Muscle layer of colon (tissue), 2 donors: Measurements from ENCODE around the gene EIF4G2.

Experiments used
- H3K27ac ChIP-seq: one replicate; pipeline ENCODE4 v1.7.0; 2013; ENCODE audit warnings: low read depth, mild to moderate bottlenecking, low read length, moderate library complexity
- H3K27me3 ChIP-seq, 2 donors: one replicate each; pipeline ENCODE4 v1.7.0; 2013; ENCODE audit warnings: low read length in 2 of 2, mild to moderate bottlenecking in 2 of 2; ENCODE audit not compliant: insufficient read depth in 2 of 2, control insufficient read depth in 1 of 2
- H3K36me3 ChIP-seq: one replicate; pipeline ENCODE4 v1.7.0; 2013; ENCODE audit warnings: mild to moderate bottlenecking, low read length; ENCODE audit not compliant: insufficient read depth
- H3K4me1 ChIP-seq: one replicate; pipeline ENCODE4 v1.7.0; 2013; ENCODE audit warnings: mild to moderate bottlenecking, low read length; ENCODE audit not compliant: insufficient read depth
- H3K4me3 ChIP-seq, 2 donors: one replicate each; pipeline ENCODE4 v1.7.0; 2013; ENCODE audit warnings: low read length in 2 of 2, low read depth in 1 of 2, mild to moderate bottlenecking in 1 of 2, moderate library complexity in 1 of 2
- H3K9ac ChIP-seq: one replicate; pipeline ENCODE4 v1.7.0; 2013; ENCODE audit warnings: low read length
- H3K9me3 ChIP-seq: one replicate; pipeline ENCODE4 v1.7.0; 2013; ENCODE audit warnings: mild to moderate bottlenecking, low read length
- donor health status: abdominal sarcoma.
- donor health status: Adenocarcinoma of cecum.

EIF4G2 gene

DNA sequence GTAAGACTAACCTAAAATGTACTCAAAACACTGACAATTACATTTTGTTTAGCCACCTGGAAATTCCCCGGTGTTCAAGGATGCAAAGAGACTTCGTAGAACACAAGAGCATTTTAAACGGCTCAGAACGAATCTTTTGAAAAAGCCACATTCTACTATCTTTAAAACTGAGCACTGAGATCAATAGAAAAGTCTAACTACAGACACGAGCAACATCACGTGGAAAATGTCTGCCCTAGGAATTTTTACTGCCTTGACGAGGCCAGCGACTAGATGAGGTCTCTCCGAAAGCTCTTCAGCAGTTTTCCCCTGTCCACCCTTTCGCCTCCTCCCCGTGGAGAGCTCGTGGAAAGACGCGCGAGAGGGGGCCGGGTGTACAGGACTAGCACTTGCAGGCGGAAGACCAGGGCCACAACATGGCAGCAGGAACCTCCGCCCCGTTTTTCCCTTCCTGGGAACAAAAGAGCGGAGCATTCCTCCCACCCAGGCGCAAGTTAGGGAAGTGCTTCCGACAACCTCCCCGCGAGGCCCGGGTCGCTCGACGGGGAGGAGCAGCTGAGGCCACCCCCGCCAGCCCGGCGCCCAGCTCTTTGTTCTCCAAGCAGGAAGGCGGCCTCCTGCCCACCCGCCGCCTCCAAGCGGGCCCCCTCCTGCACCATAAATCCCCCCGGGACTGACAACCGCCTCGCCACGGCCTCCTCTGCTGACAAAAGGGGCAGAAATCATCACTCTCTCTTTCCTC is 1.1 kb downstream of the EIF4G2 start:
- Histone ChIP-seq H3K9ac (peak overlapping the region; percentile 63), H3K36me3 (peaks cover 45% of the 10 kb centered on the region), H3K4me3 (peak overlapping the region; percentile 86 to 93), H3K4me1 (peaks cover 48% of the 10 kb centered on the region), H3K27ac (peak overlapping the region; percentile 100), H3K9me3 (no peaks in the 10 kb centered on the region), H3K27me3 (no peaks in the 10 kb centered on the region)

DNA sequence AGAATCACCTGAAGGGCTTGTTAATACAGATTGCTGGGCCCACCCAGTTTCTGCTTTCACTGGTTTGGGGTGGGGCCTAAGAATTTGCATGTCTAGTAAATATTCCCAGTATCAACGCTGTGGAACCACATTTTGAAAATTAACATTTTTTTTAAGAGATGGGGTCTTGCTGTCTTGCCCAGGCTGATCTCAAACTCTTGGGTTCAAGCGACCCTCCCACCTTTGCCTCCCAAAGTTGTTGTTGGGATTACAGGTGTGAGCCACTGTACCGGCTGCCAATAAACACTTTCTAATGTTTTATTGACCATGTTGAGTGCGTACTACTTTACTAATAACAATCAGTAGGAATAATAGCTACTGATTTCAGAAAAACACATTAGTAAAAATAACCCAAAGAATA is 2.5 kb downstream of the EIF4G2 start:
- Histone ChIP-seq H3K4me3 (peak overlapping the region in 1 of 2 donors; percentile 93), H3K9ac (peak overlapping the region; percentile 23), H3K36me3 (peaks cover 59% of the 10 kb centered on the region), H3K9me3 (no peaks in the 10 kb centered on the region), H3K27ac (no peak overlapping the region), H3K4me1 (peaks cover 56% of the 10 kb centered on the region), H3K27me3 (no peaks in the 10 kb centered on the region)

GRCh38 chr11:10805741-10806140 is 3.0 kb downstream of the EIF4G2 start:
- H3K27ac ChIP-seq = no peak overlapping the region
- no peak overlapping the region for H3K4me3 ChIP-seq
- H3K27me3 ChIP-seq = no peaks in the 10 kb centered on the region
- peaks cover 64% of the 10 kb centered on the region for H3K36me3 ChIP-seq
- H3K9ac ChIP-seq = peak overlapping the region; percentile 23
- H3K9me3 ChIP-seq = no peaks in the 10 kb centered on the region
- H3K4me1 ChIP-seq = peaks cover 56% of the 10 kb centered on the region

GRCh38 chr11:10803676-10804075 is 5.0 kb downstream of the EIF4G2 start:
- no peak overlapping the region for H3K9ac ChIP-seq
- peaks cover 84% of the 10 kb centered on the region for H3K36me3 ChIP-seq
- peaks cover 56% of the 10 kb centered on the region for H3K4me1 ChIP-seq
- H3K27me3 ChIP-seq = no peaks in the 10 kb centered on the region
- no peak overlapping the region for H3K4me3 ChIP-seq
- no peak overlapping the region for H3K27ac ChIP-seq
- no peaks in the 10 kb centered on the region for H3K9me3 ChIP-seq

DNA sequence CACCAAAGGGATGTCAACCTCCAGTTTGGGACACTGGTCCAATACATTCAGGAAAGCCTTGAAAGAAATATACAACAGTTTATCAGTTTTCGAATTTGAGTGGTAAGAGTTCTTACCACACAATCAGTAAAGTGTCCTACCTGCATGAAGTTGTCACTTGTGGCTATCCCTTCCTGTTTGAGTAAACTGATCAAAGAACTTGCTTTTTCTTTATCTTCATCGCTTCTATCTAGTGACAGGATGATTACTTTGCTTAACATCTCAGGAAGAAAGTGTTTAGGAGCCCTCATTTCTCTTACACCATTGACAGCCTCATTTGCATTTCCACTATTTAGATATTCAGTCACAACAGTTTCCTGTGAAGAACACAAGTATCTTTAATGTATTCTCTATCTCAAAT is 8.4 kb downstream of the EIF4G2 start:
- H3K27me3 ChIP-seq = no peaks in the 10 kb centered on the region
- H3K4me3 ChIP-seq = no peak overlapping the region
- no peak overlapping the region for H3K9ac ChIP-seq
- no peak overlapping the region for H3K27ac ChIP-seq
- H3K36me3 ChIP-seq = peaks cover 95% of the 10 kb centered on the region
- peaks cover 40% of the 10 kb centered on the region for H3K4me1 ChIP-seq
- no peaks in the 10 kb centered on the region for H3K9me3 ChIP-seq

DNA sequence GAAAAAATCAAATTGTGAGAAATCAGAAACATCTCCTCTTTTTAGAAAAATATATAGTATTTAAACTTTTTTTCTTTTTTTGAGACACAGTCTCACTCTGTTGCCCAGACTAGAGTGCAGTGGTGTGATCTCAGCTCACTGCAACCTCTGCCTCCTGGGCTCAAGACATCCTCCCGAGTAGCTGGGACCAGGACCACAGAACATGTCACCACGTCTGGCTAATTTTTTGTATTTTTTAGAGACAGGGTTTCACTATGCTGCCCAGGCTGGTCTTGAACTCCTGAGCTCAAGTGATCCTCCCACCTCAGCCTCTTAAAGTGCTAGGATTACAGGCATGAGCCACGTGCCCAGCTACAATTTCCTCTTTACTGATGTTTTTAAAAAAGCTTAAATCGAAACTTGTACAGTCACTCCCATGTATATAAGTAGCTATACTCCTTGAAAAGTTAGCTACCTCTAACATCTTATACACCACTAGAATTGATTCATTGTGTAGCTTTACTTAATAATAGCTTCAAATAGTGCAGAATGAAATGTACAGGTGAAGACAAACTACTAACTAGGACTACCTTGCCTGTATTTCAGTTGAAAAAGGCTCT is 10.3 kb downstream of the EIF4G2 start:
- H3K36me3 ChIP-seq = peaks cover 78% of the 10 kb centered on the region
- H3K4me3 ChIP-seq = no peak overlapping the region
- H3K4me1 ChIP-seq = peaks cover 21% of the 10 kb centered on the region
- no peak overlapping the region for H3K9ac ChIP-seq
- H3K27me3 ChIP-seq = no peaks in the 10 kb centered on the region
- no peak overlapping the region for H3K27ac ChIP-seq
- H3K9me3 ChIP-seq = no peaks in the 10 kb centered on the region

DNA sequence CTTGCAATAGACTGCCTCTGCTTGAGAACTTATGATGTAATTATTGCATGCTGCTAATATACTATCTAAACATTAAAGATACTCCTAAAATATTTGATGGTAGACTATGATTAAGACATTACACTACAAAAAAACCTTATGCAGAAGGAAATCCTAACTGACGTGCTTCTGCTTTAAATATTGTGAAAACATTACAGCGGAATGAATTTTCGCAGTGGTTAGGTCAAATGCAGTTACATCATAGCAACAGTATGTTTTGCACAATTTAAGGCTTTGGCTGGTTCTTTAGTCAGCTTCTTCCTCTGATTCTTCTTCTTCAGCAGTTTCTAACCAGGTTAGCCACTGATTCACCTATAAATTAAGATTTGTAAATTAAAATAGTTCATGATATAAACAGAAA is 11.2 kb downstream of the EIF4G2 start:
- H3K9me3 ChIP-seq = no peaks in the 10 kb centered on the region
- peaks cover 69% of the 10 kb centered on the region for H3K36me3 ChIP-seq
- H3K4me1 ChIP-seq = peaks cover 15% of the 10 kb centered on the region
- no peak overlapping the region for H3K9ac ChIP-seq
- no peak overlapping the region for H3K4me3 ChIP-seq
- H3K27ac ChIP-seq = no peak overlapping the region
- H3K27me3 ChIP-seq = no peaks in the 10 kb centered on the region

DNA sequence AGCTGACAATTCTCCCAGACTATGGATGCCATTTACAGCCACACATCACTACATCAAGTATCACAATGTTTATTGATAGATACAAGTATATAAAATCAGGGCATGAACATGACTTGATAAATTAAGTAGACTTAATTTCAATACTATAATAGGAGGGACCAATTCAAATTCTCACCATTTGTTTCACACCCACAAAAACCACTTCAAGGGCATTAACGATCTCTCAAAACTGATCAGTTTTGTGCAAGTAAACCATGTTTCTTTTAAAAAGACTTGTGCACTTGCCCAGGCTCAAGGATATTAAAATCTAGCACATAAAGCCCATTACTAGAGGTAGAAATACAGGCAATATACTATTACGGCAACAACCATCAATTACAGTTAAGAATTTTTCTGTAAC is 11.7 kb downstream of the EIF4G2 start:
- Histone ChIP-seq H3K9ac (no peak overlapping the region), H3K9me3 (no peaks in the 10 kb centered on the region), H3K4me1 (peaks cover 9% of the 10 kb centered on the region), H3K4me3 (no peak overlapping the region), H3K27ac (no peak overlapping the region), H3K36me3 (peaks cover 64% of the 10 kb centered on the region), H3K27me3 (no peaks in the 10 kb centered on the region)

GRCh38 chr11:10796191-10796590 is 12.5 kb downstream of the EIF4G2 start:
- Histone ChIP-seq H3K4me1 (peaks cover 9% of the 10 kb centered on the region), H3K27ac (peak overlapping the region; percentile 33), H3K4me3 (no peak overlapping the region), H3K36me3 (peaks cover 56% of the 10 kb centered on the region), H3K9me3 (no peaks in the 10 kb centered on the region), H3K27me3 (no peaks in the 10 kb centered on the region), H3K9ac (no peak overlapping the region)

- Histone ChIP-seq H3K4me1 (peaks cover 3% of the 10 kb centered on the region), H3K4me3 (no peak overlapping the region), H3K27me3 (no peaks in the 10 kb centered on the region), H3K36me3 (peaks cover 31% of the 10 kb centered on the region), H3K9ac (no peak overlapping the region), H3K9me3 (no peaks in the 10 kb centered on the region), H3K27ac (no peak overlapping the region)
Measured at GRCh38 chr11:10793470-10794255, 15.1 kb downstream of the EIF4G2 start.

DNA sequence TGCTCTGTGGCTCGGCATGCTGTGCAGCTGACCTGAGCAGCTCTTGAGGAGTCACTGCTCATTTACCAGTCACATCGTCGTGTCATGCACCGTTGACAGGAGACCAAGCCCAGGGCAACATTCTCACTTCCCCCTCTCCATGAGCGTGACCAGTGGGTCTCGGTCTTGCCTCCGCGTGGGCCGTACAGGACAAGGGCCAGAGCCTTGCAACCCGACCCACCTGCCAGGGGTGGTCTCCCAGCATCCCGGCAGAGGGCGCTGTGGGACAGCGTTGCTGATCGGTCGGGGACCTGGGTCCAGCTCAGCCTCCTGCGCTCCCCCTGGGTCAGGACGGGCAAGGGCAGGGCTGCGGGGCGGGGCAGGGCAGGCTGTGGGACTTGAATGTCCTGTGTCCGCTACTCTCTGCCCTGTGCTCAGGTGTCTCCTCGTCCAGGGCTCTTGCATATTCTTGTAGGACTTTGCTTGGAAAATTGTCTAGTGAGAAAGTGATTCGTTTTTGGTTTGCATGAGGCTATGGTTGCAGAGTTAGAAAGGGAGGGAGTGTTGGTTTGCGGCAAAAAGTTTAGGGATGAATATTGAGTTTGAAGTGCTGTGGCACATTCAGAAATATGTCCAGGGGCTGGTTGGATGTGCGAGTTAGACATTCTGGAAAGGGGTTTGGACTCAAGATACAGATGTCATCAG is 16.2 kb downstream of the EIF4G2 start:
- Histone ChIP-seq H3K27me3 (no peaks in the 10 kb centered on the region), H3K27ac (no peak overlapping the region), H3K9ac (no peak overlapping the region), H3K4me1 (no peaks in the 10 kb centered on the region), H3K36me3 (peaks cover 20% of the 10 kb centered on the region), H3K4me3 (peak overlapping the region in 1 of 2 donors; percentile 12), H3K9me3 (no peaks in the 10 kb centered on the region)
